GM18498 (cell line): ENCODE measurements around the gene SHISA5.
"Not testable (repeated sequence)": the region's sequence is repeated elsewhere in the genome, so short reads cannot be mapped to it uniquely, and the experiment has no call there.

Experiments used
- ATAC-seq: cut with Tn5 transposase; IDR thresholded peaks from one replicate; pipeline ENCODE4 v1.9.1; 2021; ENCODE audit warnings: mild to moderate bottlenecking, moderate library complexity; ENCODE audit not compliant: unreplicated experiment

The SHISA5 gene

GRCh38 chr3:48461767-48462166, 42.2 kb downstream of the SHISA5 start:
- not testable (repeated sequence) for ATAC-seq

- no peak for ATAC-seq
Observed at GRCh38 chr3:48460517-48460902, 43.5 kb downstream of the SHISA5 start.

- no peak for ATAC-seq
Observed at GRCh38 chr3:48459773-48460516, 44.0 kb downstream of the SHISA5 start.

GRCh38 chr3:48459331-48459730, 44.6 kb downstream of the SHISA5 start:
- no peak for ATAC-seq

- no peak for ATAC-seq
Observed at GRCh38 chr3:48456456-48456855, 47.5 kb downstream of the SHISA5 start.

- ATAC-seq = no peak
Observed at GRCh38 chr3:48451270-48451669, 52.7 kb downstream of the SHISA5 start.

- ATAC-seq = peak; percentile 87
Observed at GRCh38 chr3:48446425-48447193, 57.4 kb downstream of the SHISA5 start, which contains the start of gene ATRIP. Gene ATRIP (plus strand): TSS chr3:48446737. CDS start chr3:48446846, 109 bp downstream.

GRCh38 chr3:48446043-48446424, 57.9 kb downstream of the SHISA5 start:
- ATAC-seq = no peak

GRCh38 chr3:48445277-48445882, 58.6 kb downstream of the SHISA5 start:
- ATAC-seq = no peak

GRCh38 chr3:48441940-48442339, 62.0 kb downstream of the SHISA5 start:
- ATAC-seq = no peak

- peak; percentile 2 for ATAC-seq
Observed at GRCh38 chr3:48440590-48440958, 63.4 kb downstream of the SHISA5 start.

GRCh38 chr3:48439820-48440589, 64.0 kb downstream of the SHISA5 start, which contains the start of the genes CCDC51 and TMA7:
Gene CCDC51 (minus strand): TSS chr3:48440119. CDS start chr3:48435128, 4,991 bp downstream.
Gene TMA7 (plus strand): TSS chr3:48440257. CDS start chr3:48440297, 40 bp downstream.
- ATAC-seq = peak; percentile 94

- no peak for ATAC-seq
Observed at GRCh38 chr3:48437812-48438211, 66.2 kb downstream of the SHISA5 start.

- ATAC-seq = no peak
Observed at GRCh38 chr3:48436855-48437254, 67.1 kb downstream of the SHISA5 start.

- no peak for ATAC-seq
Observed at GRCh38 chr3:48436477-48436787, 67.5 kb downstream of the SHISA5 start.

GRCh38 chr3:48435774-48436476, 68.0 kb downstream of the SHISA5 start:
- ATAC-seq = no peak

- ATAC-seq = no peak
Observed at GRCh38 chr3:48435223-48435595, 68.8 kb downstream of the SHISA5 start.

GRCh38 chr3:48434591-48435222, 69.3 kb downstream of the SHISA5 start:
- ATAC-seq = no peak

- no peak for ATAC-seq
Observed at GRCh38 chr3:48433472-48434118, 70.4 kb downstream of the SHISA5 start.
